ENCODE measurements around the gene AKR1E2. TPM values are rescaled to one million over a fixed set of nuclear protein-coding genes. Genes with fewer than 3 reads are reported as not detected.

AKR1E2 gene
- total and polyA plus RNA-seq, 2 donors from 2014 or later: 1.8 to 5.8 TPM

DNA sequence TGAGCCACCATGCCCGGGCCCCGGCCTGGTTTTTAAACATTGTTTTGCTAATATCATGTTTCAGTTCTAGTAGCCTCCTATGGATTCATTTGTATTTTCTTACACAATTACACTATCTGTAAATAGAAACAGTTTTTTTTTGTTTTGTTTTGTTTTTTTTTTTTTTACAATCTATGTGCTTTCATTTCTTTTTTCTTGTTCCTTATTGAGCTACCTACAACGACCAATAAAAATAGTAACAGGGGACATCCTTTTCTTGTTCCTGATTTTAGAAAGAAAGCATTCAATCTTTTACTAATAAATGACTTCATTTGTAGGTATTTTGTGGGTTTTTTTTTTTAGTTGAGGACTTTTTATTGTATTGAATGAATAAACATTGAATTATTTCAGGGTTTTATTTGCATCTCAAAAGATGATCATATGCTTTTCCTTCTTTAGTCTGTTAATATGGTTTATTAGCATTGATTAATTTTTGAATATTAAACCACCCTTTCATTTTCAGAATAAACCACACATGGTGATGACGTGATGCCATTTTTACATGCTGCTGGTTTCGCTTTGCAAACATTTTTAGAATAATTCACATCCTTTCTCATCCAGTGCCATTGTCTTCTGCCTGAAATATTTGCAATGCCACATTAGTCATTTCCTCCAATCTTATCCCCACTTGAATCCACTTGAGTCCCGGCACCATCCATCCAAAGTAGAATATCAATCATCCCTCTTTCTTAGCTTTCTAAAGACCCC is 18.1 kb upstream of the AKR1E2 start:
- no peak overlapping the region for H3K9ac ChIP-seq (ENCODE audit: low read length in 3 of 3)
- H3K4me1 ChIP-seq (ENCODE audit: control insufficient read depth in 2 of 3, insufficient read depth in 2 of 3, low read depth in 1 of 3, low read length in 3 of 3): no peaks in the 10 kb centered on the region
- no peak overlapping the region for H3K4me3 ChIP-seq (ENCODE audit: low read length in 3 of 3)
- intact Hi-C loops (cut with DNase I): no loop called here
- no peaks in the 10 kb centered on the region for H3K9me3 ChIP-seq (ENCODE audit: control insufficient read depth in 2 of 3, insufficient read depth in 1 of 3, low read length in 3 of 3)
- no peaks in the 10 kb centered on the region for H3K27me3 ChIP-seq (ENCODE audit: control insufficient read depth, insufficient read depth, low read length)
- H3K27ac ChIP-seq (ENCODE audit: low read depth in 2 of 2, low read length in 2 of 2): no peak overlapping the region
- H3K36me3 ChIP-seq (ENCODE audit: control insufficient read depth in 2 of 3, insufficient read depth in 3 of 3, low read length in 3 of 3): no peaks in the 10 kb centered on the region
- DNase-seq: no peak
- FAIRE-seq: no peak
- TF ChIP-seq, protein P1, sequence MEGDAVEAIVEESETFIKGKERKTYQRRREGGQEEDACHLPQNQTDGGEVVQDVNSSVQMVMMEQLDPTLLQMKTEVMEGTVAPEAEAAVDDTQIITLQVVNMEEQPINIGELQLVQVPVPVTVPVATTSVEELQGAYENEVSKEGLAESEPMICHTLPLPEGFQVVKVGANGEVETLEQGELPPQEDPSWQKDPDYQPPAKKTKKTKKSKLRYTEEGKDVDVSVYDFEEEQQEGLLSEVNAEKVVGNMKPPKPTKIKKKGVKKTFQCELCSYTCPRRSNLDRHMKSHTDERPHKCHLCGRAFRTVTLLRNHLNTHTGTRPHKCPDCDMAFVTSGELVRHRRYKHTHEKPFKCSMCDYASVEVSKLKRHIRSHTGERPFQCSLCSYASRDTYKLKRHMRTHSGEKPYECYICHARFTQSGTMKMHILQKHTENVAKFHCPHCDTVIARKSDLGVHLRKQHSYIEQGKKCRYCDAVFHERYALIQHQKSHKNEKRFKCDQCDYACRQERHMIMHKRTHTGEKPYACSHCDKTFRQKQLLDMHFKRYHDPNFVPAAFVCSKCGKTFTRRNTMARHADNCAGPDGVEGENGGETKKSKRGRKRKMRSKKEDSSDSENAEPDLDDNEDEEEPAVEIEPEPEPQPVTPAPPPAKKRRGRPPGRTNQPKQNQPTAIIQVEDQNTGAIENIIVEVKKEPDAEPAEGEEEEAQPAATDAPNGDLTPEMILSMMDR (IDR thresholded peaks at IDR 0.05; ENCODE audit: borderline replicate concordance, extremely low read depth, insufficient read depth): no peak

DNA sequence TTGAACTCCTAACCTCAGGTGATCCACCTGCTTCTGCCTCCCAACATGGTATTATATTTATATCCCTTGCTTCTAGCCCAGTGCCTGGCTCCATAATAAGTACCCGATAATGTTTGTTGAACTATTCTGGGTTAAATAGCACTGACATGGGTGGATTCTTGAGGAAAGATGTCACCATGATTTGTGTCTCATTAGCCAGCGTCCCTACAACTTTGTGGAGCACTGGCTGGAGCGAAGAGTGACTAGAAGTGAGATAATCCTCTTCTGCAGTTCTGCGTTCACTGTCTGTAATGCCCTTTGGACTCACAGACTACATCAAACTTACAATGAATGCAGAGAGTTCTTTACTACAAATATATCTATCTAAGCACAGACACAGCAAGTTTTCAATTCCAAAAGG is 16.9 kb upstream of the AKR1E2 start:
- intact Hi-C loops (cut with DNase I): no loop called here
- TF ChIP-seq, protein P1 (IDR thresholded peaks at IDR 0.05; ENCODE audit: borderline replicate concordance, extremely low read depth, insufficient read depth): no peak
- no peak overlapping the region for H3K4me3 ChIP-seq (ENCODE audit: low read length in 3 of 3)
- H3K9ac ChIP-seq (ENCODE audit: low read length in 3 of 3): no peak overlapping the region
- no peaks in the 10 kb centered on the region for H3K27me3 ChIP-seq (ENCODE audit: control insufficient read depth, insufficient read depth, low read length)
- H3K27ac ChIP-seq (ENCODE audit: low read depth in 2 of 2, low read length in 2 of 2): no peak overlapping the region
- DNase-seq (no peak), FAIRE-seq (no peak)
- H3K4me1 ChIP-seq (ENCODE audit: control insufficient read depth in 2 of 3, insufficient read depth in 2 of 3, low read depth in 1 of 3, low read length in 3 of 3): no peaks in the 10 kb centered on the region
- no peaks in the 10 kb centered on the region for H3K36me3 ChIP-seq (ENCODE audit: control insufficient read depth in 2 of 3, insufficient read depth in 3 of 3, low read length in 3 of 3)
- H3K9me3 ChIP-seq (ENCODE audit: control insufficient read depth in 2 of 3, insufficient read depth in 1 of 3, low read length in 3 of 3): no peaks in the 10 kb centered on the region

- H3K9me3 ChIP-seq (ENCODE audit: control insufficient read depth in 2 of 3, insufficient read depth in 1 of 3, low read length in 3 of 3): no peaks in the 10 kb centered on the region
- H3K4me1 ChIP-seq (ENCODE audit: control insufficient read depth in 2 of 3, insufficient read depth in 2 of 3, low read depth in 1 of 3, low read length in 3 of 3): no peaks in the 10 kb centered on the region
- no peak overlapping the region for H3K4me3 ChIP-seq (ENCODE audit: low read length in 3 of 3)
- no peak overlapping the region for H3K27ac ChIP-seq (ENCODE audit: low read depth in 2 of 2, low read length in 2 of 2)
- H3K9ac ChIP-seq (ENCODE audit: low read length in 3 of 3): no peak overlapping the region
- FAIRE-seq (no peak), DNase-seq (no peak)
- intact Hi-C loops (cut with DNase I): no loop called here
- no peaks in the 10 kb centered on the region for H3K27me3 ChIP-seq (ENCODE audit: control insufficient read depth, insufficient read depth, low read length)
- TF ChIP-seq, protein P1 (IDR thresholded peaks at IDR 0.05; ENCODE audit: borderline replicate concordance, extremely low read depth, insufficient read depth): no peak
- no peaks in the 10 kb centered on the region for H3K36me3 ChIP-seq (ENCODE audit: control insufficient read depth in 2 of 3, insufficient read depth in 3 of 3, low read length in 3 of 3)
Measured at GRCh38 chr10:4810092-4810491, 15.9 kb upstream of the AKR1E2 start.
